H1 (cell line): ENCODE data around the gene PDGFD.

Experiments
- JUND ChIP-seq: IDR thresholded peaks from 2 replicates; pipeline ENCODE4 v1.6.1; 2011; ENCODE audit warnings: mild to moderate bottlenecking, improper control_type of control experiment, low read length
- POLR2A ChIP-seq, 2 experiments: IDR thresholded peaks; 1 replicate in 1 of 2; 2 replicates in 1 of 2; pipeline ENCODE4 v1.6.1; 2011; ENCODE audit warnings: low read depth in 2 of 2, low read length in 2 of 2, mild to moderate bottlenecking in 2 of 2; ENCODE audit errors: control extremely low read depth in 1 of 2

GRCh38 chr11:103994094-103994493 is 169.9 kb downstream of the PDGFD start:
- TF ChIP-seq JUND = no peak
- no peak for TF ChIP-seq POLR2A (IDR thresholded peaks at IDR 0.05; ENCODE audit: control extremely low read depth in 1 of 2, low read depth in 2 of 2, low read length in 2 of 2)
